Right atrium auricular region (tissue), 2 donors: ENCODE results near the gene IRAG1. TPM values are rescaled to one million over a fixed set of nuclear protein-coding genes. Genes with fewer than 3 reads are reported as not detected.

ENCODE experiments used
- DNase-seq: peaks from one replicate; pipeline ENCODE4 v3.0.0-alpha.2; 2019; ENCODE audit warnings: low spot score
- H3K27ac ChIP-seq, 2 donors: fragments of 200-600 bp; sonication (generic); 1 replicate in 1 of 2; 2 replicates in 1 of 2; pipeline ENCODE4 v1.5.1; 2016 to 2019
- H3K27me3 ChIP-seq, 2 donors: fragments of 200-600 bp; sonication (generic); one replicate each; pipeline versions ENCODE4 v1.5.1 to v1.6.0; 2017 to 2019
- H3K36me3 ChIP-seq: fragments of 200-600 bp; sonication (generic); one replicate; pipeline ENCODE4 v1.5.1; 2016
- H3K4me1 ChIP-seq, 2 donors: fragments of 200-600 bp; sonication (generic); one replicate each; pipeline versions ENCODE4 v1.5.1 to v1.6.0; 2017 to 2019
- H3K4me3 ChIP-seq, 2 donors: fragments of 200-600 bp; sonication (generic); 1 replicate in 1 of 2; 2 replicates in 1 of 2; pipeline ENCODE4 v1.5.1; 2017 to 2019; ENCODE audit warnings: mild to moderate bottlenecking in 1 of 2, moderate library complexity in 1 of 2
- H3K9me3 ChIP-seq, 2 donors: fragments of 200-600 bp; sonication (generic); one replicate each; pipeline ENCODE4 v1.5.1; 2019
- CTCF ChIP-seq, 2 donors: fragments of 200-600 bp; sonication (generic); IDR thresholded peaks; one replicate each; pipeline ENCODE4 v1.5.1; 2019; ENCODE audit warnings: antibody characterized with exemption in 2 of 2
- total RNA-seq, 2 donors: library from RNA; depleted of rRNA; stranded (reverse); fragments of >200 nt; gene quantifications; one replicate each; pipeline ENCODE4 v1.1.0, GENCODE V29; 2016

IRAG1 gene
- total RNA-seq, 2 donors from 2014 or later: 4.6 to 10.9 TPM

- H3K27ac ChIP-seq: no peak overlapping the region
- no peaks in the 10 kb centered on the region for H3K4me1 ChIP-seq
- DNase-seq: no peak
- no peak for TF ChIP-seq CTCF (IDR thresholded peaks at IDR 0.05)
- H3K4me3 ChIP-seq: no peak overlapping the region
- no peaks in the 10 kb centered on the region for H3K9me3 ChIP-seq
- H3K36me3 ChIP-seq: no peaks in the 10 kb centered on the region
- no peaks in the 10 kb centered on the region for H3K27me3 ChIP-seq
These were observed 31.8 kb upstream of the IRAG1 start for GRCh38 chr11:10725114-10725906.

GRCh38 chr11:10722307-10722706 is 28.8 kb upstream of the IRAG1 start:
- H3K4me3 ChIP-seq: no peak overlapping the region
- H3K27me3 ChIP-seq: no peaks in the 10 kb centered on the region
- no peaks in the 10 kb centered on the region for H3K4me1 ChIP-seq
- no peak overlapping the region for H3K27ac ChIP-seq
- DNase-seq: no peak
- no peak for TF ChIP-seq CTCF (IDR thresholded peaks at IDR 0.05)
- H3K9me3 ChIP-seq: no peaks in the 10 kb centered on the region
- H3K36me3 ChIP-seq: no peaks in the 10 kb centered on the region

GRCh38 chr11:10720881-10721376 is 27.4 kb upstream of the IRAG1 start:
- Histone ChIP-seq H3K27me3 (no peaks in the 10 kb centered on the region), H3K4me3 (no peak overlapping the region), H3K9me3 (no peaks in the 10 kb centered on the region), H3K36me3 (no peaks in the 10 kb centered on the region), H3K4me1 (no peaks in the 10 kb centered on the region), H3K27ac (no peak overlapping the region)
- DNase-seq: no peak
- no peak for TF ChIP-seq CTCF (IDR thresholded peaks at IDR 0.05)

GRCh38 chr11:10719616-10720015 is 26.1 kb upstream of the IRAG1 start:
- Histone ChIP-seq H3K4me3 (no peak overlapping the region), H3K27me3 (no peaks in the 10 kb centered on the region), H3K36me3 (no peaks in the 10 kb centered on the region), H3K27ac (no peak overlapping the region), H3K4me1 (no peaks in the 10 kb centered on the region), H3K9me3 (no peaks in the 10 kb centered on the region)
- no peak for TF ChIP-seq CTCF (IDR thresholded peaks at IDR 0.05)
- DNase-seq: no peak

GRCh38 chr11:10716543-10717259 is 23.1 kb upstream of the IRAG1 start:
- DNase-seq: no peak

More at GRCh38 chr11:10716543-10717259, 23.1 kb upstream of the IRAG1 start:
- Histone ChIP-seq H3K4me1 (no peaks in the 10 kb centered on the region), H3K27ac (no peak overlapping the region), H3K36me3 (no peaks in the 10 kb centered on the region), H3K9me3 (no peaks in the 10 kb centered on the region), H3K4me3 (no peak overlapping the region), H3K27me3 (no peaks in the 10 kb centered on the region)
- no peak for TF ChIP-seq CTCF (IDR thresholded peaks at IDR 0.05)
